C4-2B (cell line): ENCODE measurements around the gene PON2.

Experiments
- ZFX ChIP-seq: fragments of 450-650 bp; IDR thresholded peaks from 2 replicates; pipeline ENCODE4 v1.6.1; 2017
- TF ChIP-seq, protein P1 (sequence below): fragments of 450-650 bp; conservative IDR thresholded peaks from 2 replicates; pipeline ENCODE4 v1.5.1; 2017; ENCODE audit warnings: mild to moderate bottlenecking

DNA sequence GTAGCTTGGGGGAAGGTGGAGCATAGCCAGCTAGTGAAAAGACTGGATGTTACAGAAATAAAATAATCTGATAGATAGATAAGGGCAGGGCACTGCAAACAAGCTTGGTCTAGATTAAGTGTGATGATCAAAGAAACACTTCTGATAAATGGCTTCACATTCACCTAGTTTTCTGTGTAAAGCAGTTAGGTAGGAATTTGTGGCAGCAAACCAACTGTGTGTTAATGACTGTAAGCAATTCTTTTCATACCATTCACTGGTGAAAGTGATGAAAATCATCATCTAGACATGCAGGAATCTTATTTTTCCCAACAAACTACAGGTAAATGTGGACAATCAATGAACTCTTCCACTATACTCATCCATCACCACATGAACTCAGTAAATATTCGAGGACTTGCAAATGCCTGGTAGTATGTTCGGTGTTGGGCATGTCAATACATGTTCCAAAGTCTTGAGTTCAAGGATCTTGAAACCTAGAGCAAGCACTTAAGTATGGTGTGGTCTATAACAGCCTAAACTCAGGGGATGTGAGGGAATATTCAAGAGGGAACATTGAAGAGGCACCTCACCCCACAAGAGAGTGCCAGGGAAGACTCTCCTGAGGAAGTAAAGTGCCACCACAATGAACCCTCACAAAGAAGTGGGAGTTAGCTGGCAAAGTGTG, 59.1 kb downstream of the PON2 start:
- TF ChIP-seq, protein P1, sequence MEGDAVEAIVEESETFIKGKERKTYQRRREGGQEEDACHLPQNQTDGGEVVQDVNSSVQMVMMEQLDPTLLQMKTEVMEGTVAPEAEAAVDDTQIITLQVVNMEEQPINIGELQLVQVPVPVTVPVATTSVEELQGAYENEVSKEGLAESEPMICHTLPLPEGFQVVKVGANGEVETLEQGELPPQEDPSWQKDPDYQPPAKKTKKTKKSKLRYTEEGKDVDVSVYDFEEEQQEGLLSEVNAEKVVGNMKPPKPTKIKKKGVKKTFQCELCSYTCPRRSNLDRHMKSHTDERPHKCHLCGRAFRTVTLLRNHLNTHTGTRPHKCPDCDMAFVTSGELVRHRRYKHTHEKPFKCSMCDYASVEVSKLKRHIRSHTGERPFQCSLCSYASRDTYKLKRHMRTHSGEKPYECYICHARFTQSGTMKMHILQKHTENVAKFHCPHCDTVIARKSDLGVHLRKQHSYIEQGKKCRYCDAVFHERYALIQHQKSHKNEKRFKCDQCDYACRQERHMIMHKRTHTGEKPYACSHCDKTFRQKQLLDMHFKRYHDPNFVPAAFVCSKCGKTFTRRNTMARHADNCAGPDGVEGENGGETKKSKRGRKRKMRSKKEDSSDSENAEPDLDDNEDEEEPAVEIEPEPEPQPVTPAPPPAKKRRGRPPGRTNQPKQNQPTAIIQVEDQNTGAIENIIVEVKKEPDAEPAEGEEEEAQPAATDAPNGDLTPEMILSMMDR, result no peak
- TF ChIP-seq ZFX, result no peak
